ENCODE results near the gene POMGNT1. TPM values are rescaled to one million over a fixed set of nuclear protein-coding genes. Genes with fewer than 3 reads are reported as not detected.
A peak's percentile ranks its signal among the peaks of the same experiment; 100 is the strongest.

The POMGNT1 gene
- total RNA-seq, 1 experiment from 2014 or later, result 89.7 TPM

- no peak for DNase-seq
- Histone ChIP-seq H3K4me3 (no peak within 1 kb of the TSS), H3K9me3 (no peaks in the 10 kb centered on the region), H3K27me3 (no peaks in the 10 kb centered on the region), H3K36me3 (no peaks in the 10 kb centered on the region)
These were observed 23.6 kb downstream of the POMGNT1 start, which contains the start of gene TSPAN1 for GRCh38 chr1:46174448-46175231. TSS of gene TSPAN1 (plus strand) at chr1:46175087. CDS start at chr1:46181108, 6,021 bp downstream.

DNA sequence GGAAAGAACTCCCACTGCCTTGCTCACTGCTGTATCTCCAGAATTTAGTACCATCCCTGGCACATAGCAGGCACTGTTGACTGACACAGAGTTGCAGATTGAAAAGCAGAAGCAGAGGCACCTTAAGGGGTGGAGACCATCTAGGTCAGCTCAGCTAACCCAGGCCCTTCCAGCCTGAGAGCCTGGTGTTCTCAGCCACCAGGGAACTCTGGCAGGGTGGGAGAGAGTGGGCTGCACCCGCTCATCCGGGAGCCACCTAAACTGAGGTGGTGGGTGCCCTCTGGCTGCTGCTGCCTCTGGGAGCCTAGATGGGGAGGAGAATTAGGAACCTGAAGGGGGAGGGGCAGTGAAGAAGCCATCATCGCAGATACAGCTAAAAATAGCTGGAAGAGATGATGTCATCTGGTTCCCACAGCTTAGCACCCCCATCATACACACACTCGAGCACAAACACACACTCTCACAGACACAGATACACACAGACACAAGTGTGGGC, 24.8 kb downstream of the POMGNT1 start:
- DNase-seq, result no peak
- Histone ChIP-seq H3K27me3 (no peaks in the 10 kb centered on the region), H3K4me3 (no peak overlapping the region), H3K36me3 (no peaks in the 10 kb centered on the region), H3K9me3 (no peaks in the 10 kb centered on the region)

- DNase-seq, result no peak
- Histone ChIP-seq H3K4me3 (no peak overlapping the region), H3K27me3 (no peaks in the 10 kb centered on the region), H3K9me3 (no peaks in the 10 kb centered on the region), H3K36me3 (no peaks in the 10 kb centered on the region)
These were observed 25.9 kb downstream of the POMGNT1 start for GRCh38 chr1:46172321-46172720.

GRCh38 chr1:46171871-46172270, 26.4 kb downstream of the POMGNT1 start:
- Histone ChIP-seq H3K4me3 (no peak overlapping the region), H3K36me3 (no peaks in the 10 kb centered on the region), H3K9me3 (no peaks in the 10 kb centered on the region), H3K27me3 (no peaks in the 10 kb centered on the region)
- no peak for DNase-seq

DNA sequence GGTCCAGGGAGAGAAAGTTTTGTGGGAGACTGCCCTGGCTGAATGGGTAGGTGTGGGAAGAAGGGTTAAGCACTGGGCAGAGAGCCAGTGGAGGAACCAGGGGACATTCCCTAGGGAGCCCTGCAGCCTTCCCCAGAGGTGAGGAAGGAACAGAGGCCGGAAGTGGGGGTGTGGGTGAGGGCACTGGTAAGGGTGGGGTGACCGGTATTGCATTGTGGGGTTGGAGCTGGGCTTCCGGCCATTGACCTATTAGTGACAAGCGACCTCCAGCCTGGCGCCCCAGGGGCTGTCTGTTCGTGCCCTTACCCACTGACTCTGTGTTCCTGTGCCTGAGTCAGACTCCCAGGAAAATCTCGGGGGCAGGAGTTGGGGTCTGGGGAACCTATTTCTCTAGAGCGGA, 26.9 kb downstream of the POMGNT1 start:
- Histone ChIP-seq H3K27me3 (no peaks in the 10 kb centered on the region; the same call in 1 of the 2 replicates), H3K4me3 (no peak overlapping the region), H3K36me3 (no peaks in the 10 kb centered on the region), H3K9me3 (no peaks in the 10 kb centered on the region)
- DNase-seq, result no peak

DNA sequence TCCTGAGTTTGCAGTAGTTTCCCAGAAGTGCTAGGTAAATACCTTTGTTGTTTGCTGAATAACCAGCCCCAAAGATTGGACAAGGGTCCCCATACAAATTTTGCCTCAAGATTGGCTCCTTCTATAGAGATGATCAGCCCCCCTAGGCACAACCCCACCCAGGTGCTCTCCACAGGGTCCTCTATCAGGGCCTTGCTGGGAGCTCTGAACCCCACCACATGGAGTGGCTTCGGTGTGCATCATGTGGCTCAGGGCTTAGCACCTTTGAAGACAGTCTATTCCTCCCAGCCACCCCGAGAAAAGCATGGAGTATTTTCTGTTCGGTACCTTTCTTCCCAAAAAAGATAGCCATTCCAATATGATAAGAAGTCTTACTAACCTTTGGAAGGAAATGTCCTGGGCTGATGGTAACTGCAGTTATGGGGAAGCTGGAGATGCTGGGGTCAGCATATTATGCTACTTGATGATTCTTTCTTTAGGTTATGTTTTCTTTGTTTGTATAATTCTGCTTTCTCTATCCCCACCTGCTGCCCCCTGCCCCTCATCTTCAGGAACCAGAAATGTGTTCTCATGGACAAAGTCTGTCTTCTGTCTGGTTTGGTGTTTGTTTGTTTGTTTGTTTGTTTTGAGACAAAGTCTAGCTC, 28.3 kb downstream of the POMGNT1 start:
- no peak for DNase-seq
- no peaks in the 10 kb centered on the region; the same call in 1 of the 2 replicates for H3K27me3 ChIP-seq
- no peaks in the 10 kb centered on the region for H3K9me3 ChIP-seq
- no peaks in the 10 kb centered on the region for H3K36me3 ChIP-seq
- H3K4me3 ChIP-seq, result no peak overlapping the region

GRCh38 chr1:46168477-46168876, 29.8 kb downstream of the POMGNT1 start:
- H3K36me3 ChIP-seq, result no peaks in the 10 kb centered on the region
- H3K9me3 ChIP-seq, result no peaks in the 10 kb centered on the region
- no peak for DNase-seq
- H3K4me3 ChIP-seq, result no peak overlapping the region
- H3K27me3 ChIP-seq, result no peaks in the 10 kb centered on the region; the same call in 1 of the 2 replicates

DNA sequence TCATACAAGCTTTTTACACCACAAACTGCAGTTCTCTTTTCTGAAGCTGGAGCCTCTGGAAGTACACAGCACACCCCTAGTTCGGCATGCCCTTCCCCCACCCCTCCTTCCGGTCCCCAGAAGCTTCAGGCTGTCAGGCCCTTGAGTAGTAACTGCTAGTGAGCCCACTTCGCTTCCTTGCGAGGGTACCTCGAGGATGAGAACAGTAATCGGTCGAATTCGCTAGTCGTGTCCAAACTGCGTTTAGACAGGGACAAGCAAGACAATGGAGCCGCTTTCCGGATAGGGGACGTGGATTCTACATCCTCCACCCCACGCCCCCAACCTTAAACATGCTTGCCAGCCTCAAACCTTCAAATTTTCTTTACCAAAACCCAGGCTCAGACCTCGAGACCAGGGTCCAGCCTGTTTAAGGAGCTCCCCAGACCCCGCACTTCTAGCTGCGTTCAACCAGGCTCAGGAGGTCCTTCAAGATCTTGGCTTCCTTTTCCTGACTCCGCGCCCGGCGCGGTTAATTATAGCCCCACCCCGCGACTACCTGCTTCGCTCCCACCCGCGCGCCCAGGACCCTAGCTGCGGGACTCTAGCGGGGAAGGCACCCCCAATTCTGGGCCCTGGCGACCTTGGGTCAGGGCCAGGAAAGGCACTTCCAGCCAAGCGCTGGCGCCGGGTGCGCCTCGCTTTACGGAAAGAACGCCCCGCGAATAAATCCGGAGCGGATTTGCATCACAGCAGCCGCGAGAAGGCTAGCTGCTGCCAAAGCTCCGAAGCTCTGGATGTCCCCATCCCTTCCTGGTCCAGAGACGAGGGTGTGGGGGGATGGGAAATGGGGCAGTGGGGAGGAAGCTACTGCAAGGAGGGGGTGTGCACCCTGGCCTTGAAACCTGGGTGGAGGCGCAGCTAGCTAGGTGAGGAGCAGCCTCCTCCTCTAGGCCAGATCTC, 31.4 kb downstream of the POMGNT1 start:
- Histone ChIP-seq H3K4me3 (peak overlapping the region; percentile 28), H3K27me3 (no peaks in the 10 kb centered on the region; the same call in 1 of the 2 replicates), H3K36me3 (no peaks in the 10 kb centered on the region), H3K9me3 (no peaks in the 10 kb centered on the region)
- no peak for DNase-seq

GRCh38 chr1:46160212-46160611, 38.0 kb downstream of the POMGNT1 start:
- no peaks in the 10 kb centered on the region for H3K9me3 ChIP-seq
- no peak for DNase-seq
- H3K27me3 ChIP-seq, result no peaks in the 10 kb centered on the region
- no peaks in the 10 kb centered on the region for H3K36me3 ChIP-seq
- no peak overlapping the region for H3K4me3 ChIP-seq

DNA sequence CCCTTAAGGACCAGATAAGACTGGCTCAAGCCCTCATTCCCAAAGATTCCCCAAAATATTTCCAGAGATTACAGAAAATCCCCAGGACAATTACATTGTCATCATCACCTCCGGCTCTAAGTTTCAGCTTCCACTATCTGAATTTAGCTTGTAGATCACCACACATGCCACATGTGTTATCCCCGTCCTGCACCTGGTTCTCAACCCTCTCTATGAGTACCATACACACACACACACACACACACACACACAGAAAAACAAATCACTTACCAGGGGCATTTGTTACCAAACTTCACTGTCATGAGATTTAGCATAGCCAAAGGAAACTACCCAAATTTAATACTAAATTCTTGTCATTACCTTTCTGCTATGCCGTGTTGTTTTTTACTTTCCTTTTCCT, 38.7 kb downstream of the POMGNT1 start:
- no peak for DNase-seq
- H3K9me3 ChIP-seq, result no peaks in the 10 kb centered on the region
- no peak overlapping the region for H3K4me3 ChIP-seq
- no peaks in the 10 kb centered on the region for H3K27me3 ChIP-seq
- no peaks in the 10 kb centered on the region for H3K36me3 ChIP-seq

- no peak overlapping the region for H3K4me3 ChIP-seq
- DNase-seq, result no peak
- H3K9me3 ChIP-seq, result no peaks in the 10 kb centered on the region
- H3K36me3 ChIP-seq, result no peaks in the 10 kb centered on the region
- no peaks in the 10 kb centered on the region for H3K27me3 ChIP-seq
These were observed 39.6 kb downstream of the POMGNT1 start for GRCh38 chr1:46158312-46159281.

GRCh38 chr1:46157916-46158311, 40.3 kb downstream of the POMGNT1 start:
- no peak for DNase-seq
- Histone ChIP-seq H3K4me3 (no peak overlapping the region), H3K27me3 (no peaks in the 10 kb centered on the region), H3K9me3 (no peaks in the 10 kb centered on the region), H3K36me3 (no peaks in the 10 kb centered on the region)

- DNase-seq, result no peak
- Histone ChIP-seq H3K27me3 (no peaks in the 10 kb centered on the region), H3K9me3 (no peaks in the 10 kb centered on the region), H3K4me3 (no peak overlapping the region), H3K36me3 (no peaks in the 10 kb centered on the region)
These were observed 44.5 kb downstream of the POMGNT1 start for GRCh38 chr1:46153732-46154131.

GRCh38 chr1:46153228-46153627, 45.0 kb downstream of the POMGNT1 start:
- Histone ChIP-seq H3K9me3 (no peaks in the 10 kb centered on the region), H3K36me3 (no peaks in the 10 kb centered on the region), H3K4me3 (no peak overlapping the region), H3K27me3 (no peaks in the 10 kb centered on the region)
- no peak for DNase-seq

- no peaks in the 10 kb centered on the region for H3K36me3 ChIP-seq
- DNase-seq, result no peak
- no peak overlapping the region for H3K4me3 ChIP-seq
- H3K9me3 ChIP-seq, result no peaks in the 10 kb centered on the region
- H3K27me3 ChIP-seq, result no peaks in the 10 kb centered on the region
These were observed 46.2 kb downstream of the POMGNT1 start for GRCh38 chr1:46152016-46152415.

DNA sequence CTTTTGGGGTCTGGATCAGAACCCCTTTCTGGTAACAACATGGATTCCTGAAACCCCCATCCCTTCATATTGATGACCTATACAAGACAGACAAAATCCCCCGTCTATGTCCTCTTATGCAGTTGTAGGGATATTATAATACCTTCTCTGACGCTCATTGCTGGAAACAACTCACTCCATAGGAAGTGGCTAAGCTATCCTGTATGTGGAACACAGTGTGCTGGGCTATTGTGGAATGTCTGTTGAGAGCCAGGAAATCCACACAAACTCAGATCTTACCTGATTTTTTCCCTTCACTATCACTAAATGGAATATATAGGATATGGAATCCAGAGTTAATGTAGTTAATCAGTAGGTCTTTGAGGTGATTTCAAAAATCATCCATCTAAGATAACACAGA, 48.1 kb downstream of the POMGNT1 start:
- Histone ChIP-seq H3K4me3 (no peak overlapping the region), H3K27me3 (no peaks in the 10 kb centered on the region), H3K9me3 (no peaks in the 10 kb centered on the region), H3K36me3 (no peaks in the 10 kb centered on the region)
- no peak for DNase-seq
